GM23338 (cell line): Measurements from ENCODE around the gene ACOXL. TPM values are rescaled to one million over a fixed set of nuclear protein-coding genes. Genes with fewer than 3 reads are reported as not detected.

Experiments used
- ATAC-seq: fragments of 200-7000 bp; cut with Tn5 transposase; 3 replicates; pipeline ENCODE4 v1.9.1; 2020
- DNase-seq: peaks from one replicate; pipeline ENCODE4 v3.0.0-alpha.2; 2015; ENCODE audit warnings: low spot score
- H2AFZ ChIP-seq: fragments of 200-600 bp; sonication (generic); 2 replicates; pipeline ENCODE4 v1.8.0; 2016; ENCODE audit warnings: antibody characterized with exemption, mild to moderate bottlenecking, moderate library complexity
- H3F3A ChIP-seq: fragments of 200-600 bp; sonication (generic); replicated peaks from 2 replicates; pipeline ENCODE4 v1.8.0; 2017; ENCODE audit warnings: antibody characterized with exemption, mixed run types, low read depth
- H3K27ac ChIP-seq: fragments of 200-600 bp; sonication (generic); 2 replicates; pipeline ENCODE4 v1.6.1; 2016; ENCODE audit warnings: low read depth
- H3K27me3 ChIP-seq: fragments of 200-600 bp; sonication (generic); 2 replicates; pipeline ENCODE4 v1.8.0; 2016; ENCODE audit warnings: mild to moderate bottlenecking, mixed run types, moderate library complexity; ENCODE audit not compliant: insufficient read depth
- H3K36me3 ChIP-seq: fragments of 200-600 bp; sonication (generic); 2 replicates; pipeline ENCODE4 v1.8.0; 2016; ENCODE audit warnings: mild to moderate bottlenecking; ENCODE audit not compliant: insufficient read depth
- H3K4me1 ChIP-seq: fragments of 200-600 bp; sonication (generic); 2 replicates; pipeline ENCODE4 v1.8.0; 2016; ENCODE audit warnings: mild to moderate bottlenecking, moderate library complexity; ENCODE audit not compliant: insufficient read depth
- H3K4me2 ChIP-seq: fragments of 200-600 bp; sonication (generic); 2 replicates; pipeline ENCODE4 v1.7.1; 2017; ENCODE audit warnings: mixed run types
- H3K4me3 ChIP-seq: fragments of 200-600 bp; sonication (generic); 2 replicates; pipeline ENCODE4 v1.6.1; 2016; ENCODE audit warnings: mixed run types
- H3K79me2 ChIP-seq: fragments of 200-600 bp; sonication (generic); replicated peaks from 2 replicates; pipeline ENCODE4 v1.8.0; 2017; ENCODE audit warnings: mild to moderate bottlenecking; ENCODE audit not compliant: insufficient read depth
- H3K9me2 ChIP-seq: fragments of 200-600 bp; sonication (generic); 2 replicates; pipeline ENCODE4 v1.8.0; 2017; ENCODE audit not compliant: insufficient read depth
- H4K20me1 ChIP-seq: fragments of 200-600 bp; sonication (generic); replicated peaks from 2 replicates; pipeline ENCODE4 v1.8.0; 2017; ENCODE audit warnings: mild to moderate bottlenecking; ENCODE audit not compliant: insufficient read depth
- H3K27ac Mint-ChIP-seq: 2 replicates; pipeline ENCODE4 v1.8.0; 2020; ENCODE audit warnings: inconsistent platforms, mild to moderate bottlenecking, moderate library complexity, mixed read lengths
- H3K27me3 Mint-ChIP-seq: 3 replicates; pipeline ENCODE4 v1.8.0; 2022; ENCODE audit warnings: low read depth, mild to moderate bottlenecking, moderate library complexity, mixed read lengths, inconsistent platforms; ENCODE audit not compliant: insufficient read depth, poor library complexity
- H3K36me3 Mint-ChIP-seq: 3 replicates; pipeline ENCODE4 v1.8.0; 2021; ENCODE audit warnings: low read depth, mild to moderate bottlenecking, inconsistent platforms, moderate library complexity, mixed read lengths
- H3K4me1 Mint-ChIP-seq: 3 replicates; pipeline ENCODE4 v1.8.0; 2020; ENCODE audit warnings: mild to moderate bottlenecking, inconsistent platforms, mixed read lengths
- H3K4me3 Mint-ChIP-seq: 3 replicates; pipeline ENCODE4 v1.8.0; 2021; ENCODE audit warnings: moderate library complexity, mild to moderate bottlenecking, inconsistent platforms, mixed read lengths
- H3K9me3 Mint-ChIP-seq: 3 replicates; pipeline ENCODE4 v1.8.0; 2020; ENCODE audit warnings: moderate library complexity, mild to moderate bottlenecking, inconsistent platforms, mixed read lengths
- EZH2 ChIP-seq: fragments of 200-600 bp; sonication (generic); IDR thresholded peaks from one replicate; pipeline ENCODE4 v1.8.0; 2017; ENCODE audit warnings: antibody characterized with exemption, mild to moderate bottlenecking, low read depth; ENCODE audit not compliant: unreplicated experiment
- EZH2phosphoT487 ChIP-seq: fragments of 200-600 bp; sonication (generic); IDR thresholded peaks from one replicate; pipeline ENCODE4 v1.8.1; 2018; ENCODE audit warnings: antibody characterized with exemption; ENCODE audit not compliant: unreplicated experiment
- JUNB ChIP-seq: IDR thresholded peaks from one replicate; pipeline ENCODE4 v1.6.1; 2016; ENCODE audit warnings: antibody characterized with exemption; ENCODE audit not compliant: unreplicated experiment
- NANOG ChIP-seq: IDR thresholded peaks from 2 replicates; pipeline ENCODE4 v1.6.1; 2016; ENCODE audit warnings: antibody characterized with exemption, borderline replicate concordance
- POLR2AphosphoS5 ChIP-seq: IDR thresholded peaks from 2 replicates; pipeline ENCODE4 v1.6.1; 2016; ENCODE audit warnings: antibody characterized with exemption, low read depth
- STAT1 ChIP-seq: IDR thresholded peaks from one replicate; pipeline ENCODE4 v1.6.1; 2016; ENCODE audit warnings: antibody characterized with exemption; ENCODE audit not compliant: unreplicated experiment
- ZNF114 ChIP-seq: fragments of 250-450 bp; sonication (Bioruptor Pico); IDR thresholded peaks from 2 replicates; pipeline ENCODE4 v1.5.0; 2020; ENCODE audit warnings: mild to moderate bottlenecking, moderate library complexity
- ZNF331 ChIP-seq: fragments of 250-450 bp; sonication (Bioruptor Pico); IDR thresholded peaks from 2 replicates; pipeline ENCODE4 v1.5.0; 2020; ENCODE audit warnings: low read depth, mild to moderate bottlenecking, moderate library complexity
- polyA plus RNA-seq: library from polyadenylated mRNA; unstranded; fragments of >200 nt; fragmentation: Nextera tagmentation; extraction: Ambion mirVana; gene quantifications from 2 replicates; pipeline ENCODE4 v1.2.1, GENCODE V29; 2016
- total RNA-seq: library from RNA; depleted of rRNA; stranded (reverse); fragments of >200 nt; shearing (Covaris generic); gene quantifications from 2 replicates; pipeline ENCODE4 v1.2.3, GENCODE V29; 2014
- TF ChIP-seq, protein P1 (sequence below): IDR thresholded peaks from one replicate; pipeline ENCODE4 v1.6.1; 2018; ENCODE audit warnings: antibody characterized with exemption; ENCODE audit not compliant: unreplicated experiment
- TF ChIP-seq, protein P2 (sequence below): IDR thresholded peaks from 2 replicates; pipeline ENCODE4 v1.6.1; 2016; ENCODE audit warnings: antibody characterized with exemption
- TF ChIP-seq, protein P3 (sequence below), 2 experiments: fragments of 200-600 bp in 1 of 2; sonication (generic) in 1 of 2; conservative IDR thresholded peaks; 2 replicates each; pipeline versions ENCODE4 v1.5.1 to v1.6.1; 2016 to 2017; ENCODE audit warnings: antibody characterized with exemption in 2 of 2, low read depth in 2 of 2, mild to moderate bottlenecking in 2 of 2, moderate library complexity in 1 of 2

Gene ACOXL
- total and polyA plus RNA-seq, 2 experiments from 2014 or later: 9.0 to 14.7 TPM

DNA sequence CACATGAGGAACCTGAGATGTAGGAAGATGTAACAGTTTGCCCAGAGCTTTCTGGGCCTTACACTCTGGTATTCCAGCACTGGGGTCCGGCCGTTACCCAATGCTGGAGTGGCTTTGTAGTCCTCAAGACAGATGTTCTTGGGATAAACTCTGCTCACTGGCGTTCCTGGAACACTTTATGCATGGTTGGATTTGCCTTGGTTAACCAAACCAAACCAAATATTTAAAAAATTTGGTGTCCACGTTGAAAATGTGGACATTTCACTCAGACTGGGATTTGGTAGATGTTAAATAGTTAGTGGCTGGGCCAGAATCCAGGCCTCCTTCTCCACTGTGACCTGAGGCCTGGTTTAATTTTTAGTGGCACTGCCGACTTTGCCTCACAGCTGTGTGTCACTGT, 81.5 kb downstream of the ACOXL start:
- no peak overlapping the region for H3K27ac ChIP-seq
- H4K20me1 ChIP-seq: no peaks in the 10 kb centered on the region
- TF ChIP-seq, protein P1, sequence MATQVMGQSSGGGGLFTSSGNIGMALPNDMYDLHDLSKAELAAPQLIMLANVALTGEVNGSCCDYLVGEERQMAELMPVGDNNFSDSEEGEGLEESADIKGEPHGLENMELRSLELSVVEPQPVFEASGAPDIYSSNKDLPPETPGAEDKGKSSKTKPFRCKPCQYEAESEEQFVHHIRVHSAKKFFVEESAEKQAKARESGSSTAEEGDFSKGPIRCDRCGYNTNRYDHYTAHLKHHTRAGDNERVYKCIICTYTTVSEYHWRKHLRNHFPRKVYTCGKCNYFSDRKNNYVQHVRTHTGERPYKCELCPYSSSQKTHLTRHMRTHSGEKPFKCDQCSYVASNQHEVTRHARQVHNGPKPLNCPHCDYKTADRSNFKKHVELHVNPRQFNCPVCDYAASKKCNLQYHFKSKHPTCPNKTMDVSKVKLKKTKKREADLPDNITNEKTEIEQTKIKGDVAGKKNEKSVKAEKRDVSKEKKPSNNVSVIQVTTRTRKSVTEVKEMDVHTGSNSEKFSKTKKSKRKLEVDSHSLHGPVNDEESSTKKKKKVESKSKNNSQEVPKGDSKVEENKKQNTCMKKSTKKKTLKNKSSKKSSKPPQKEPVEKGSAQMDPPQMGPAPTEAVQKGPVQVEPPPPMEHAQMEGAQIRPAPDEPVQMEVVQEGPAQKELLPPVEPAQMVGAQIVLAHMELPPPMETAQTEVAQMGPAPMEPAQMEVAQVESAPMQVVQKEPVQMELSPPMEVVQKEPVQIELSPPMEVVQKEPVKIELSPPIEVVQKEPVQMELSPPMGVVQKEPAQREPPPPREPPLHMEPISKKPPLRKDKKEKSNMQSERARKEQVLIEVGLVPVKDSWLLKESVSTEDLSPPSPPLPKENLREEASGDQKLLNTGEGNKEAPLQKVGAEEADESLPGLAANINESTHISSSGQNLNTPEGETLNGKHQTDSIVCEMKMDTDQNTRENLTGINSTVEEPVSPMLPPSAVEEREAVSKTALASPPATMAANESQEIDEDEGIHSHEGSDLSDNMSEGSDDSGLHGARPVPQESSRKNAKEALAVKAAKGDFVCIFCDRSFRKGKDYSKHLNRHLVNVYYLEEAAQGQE: no peak
- no peak for TF ChIP-seq NANOG
- TF ChIP-seq, protein P2, sequence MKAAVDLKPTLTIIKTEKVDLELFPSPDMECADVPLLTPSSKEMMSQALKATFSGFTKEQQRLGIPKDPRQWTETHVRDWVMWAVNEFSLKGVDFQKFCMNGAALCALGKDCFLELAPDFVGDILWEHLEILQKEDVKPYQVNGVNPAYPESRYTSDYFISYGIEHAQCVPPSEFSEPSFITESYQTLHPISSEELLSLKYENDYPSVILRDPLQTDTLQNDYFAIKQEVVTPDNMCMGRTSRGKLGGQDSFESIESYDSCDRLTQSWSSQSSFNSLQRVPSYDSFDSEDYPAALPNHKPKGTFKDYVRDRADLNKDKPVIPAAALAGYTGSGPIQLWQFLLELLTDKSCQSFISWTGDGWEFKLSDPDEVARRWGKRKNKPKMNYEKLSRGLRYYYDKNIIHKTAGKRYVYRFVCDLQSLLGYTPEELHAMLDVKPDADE: no peak
- no peak for TF ChIP-seq EZH2phosphoT487
- no peak for TF ChIP-seq POLR2AphosphoS5
- no peak for TF ChIP-seq JUNB
- TF ChIP-seq, protein P3, sequence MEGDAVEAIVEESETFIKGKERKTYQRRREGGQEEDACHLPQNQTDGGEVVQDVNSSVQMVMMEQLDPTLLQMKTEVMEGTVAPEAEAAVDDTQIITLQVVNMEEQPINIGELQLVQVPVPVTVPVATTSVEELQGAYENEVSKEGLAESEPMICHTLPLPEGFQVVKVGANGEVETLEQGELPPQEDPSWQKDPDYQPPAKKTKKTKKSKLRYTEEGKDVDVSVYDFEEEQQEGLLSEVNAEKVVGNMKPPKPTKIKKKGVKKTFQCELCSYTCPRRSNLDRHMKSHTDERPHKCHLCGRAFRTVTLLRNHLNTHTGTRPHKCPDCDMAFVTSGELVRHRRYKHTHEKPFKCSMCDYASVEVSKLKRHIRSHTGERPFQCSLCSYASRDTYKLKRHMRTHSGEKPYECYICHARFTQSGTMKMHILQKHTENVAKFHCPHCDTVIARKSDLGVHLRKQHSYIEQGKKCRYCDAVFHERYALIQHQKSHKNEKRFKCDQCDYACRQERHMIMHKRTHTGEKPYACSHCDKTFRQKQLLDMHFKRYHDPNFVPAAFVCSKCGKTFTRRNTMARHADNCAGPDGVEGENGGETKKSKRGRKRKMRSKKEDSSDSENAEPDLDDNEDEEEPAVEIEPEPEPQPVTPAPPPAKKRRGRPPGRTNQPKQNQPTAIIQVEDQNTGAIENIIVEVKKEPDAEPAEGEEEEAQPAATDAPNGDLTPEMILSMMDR (conservative IDR thresholded peaks at IDR 0.05; ENCODE audit: low read depth in 2 of 2): no peak
- TF ChIP-seq STAT1: no peak
- TF ChIP-seq ZNF331 (CRISPR knock-in tag): no peak
- no peak for TF ChIP-seq ZNF114
- no peak for TF ChIP-seq EZH2
- H3K79me2 ChIP-seq: no peaks in the 10 kb centered on the region; the same call in 1 of the 2 replicates
- no peaks in the 10 kb centered on the region for H3K27me3 ChIP-seq
- no peak overlapping the region for H3K4me3 Mint-ChIP-seq
- no peak overlapping the region for H3K4me2 ChIP-seq
- H3K4me3 ChIP-seq: no peak overlapping the region
- no peak overlapping the region for H2AFZ ChIP-seq
- ATAC-seq (no peak), DNase-seq (no peak)
- no peaks in the 10 kb centered on the region for H3K36me3 ChIP-seq
- H3K36me3 Mint-ChIP-seq: no peaks in the 10 kb centered on the region; the same call in 1 of the 3 replicates
- H3K4me1 Mint-ChIP-seq: peaks cover 13% of the 10 kb centered on the region; the same call in 2 of the 3 replicates
- peaks cover 6% of the 10 kb centered on the region; the same call in 1 of the 2 replicates for H3K9me2 ChIP-seq
- H3K9me3 Mint-ChIP-seq: no peaks in the 10 kb centered on the region
- H3F3A ChIP-seq: no peaks in the 10 kb centered on the region
- H3K4me1 ChIP-seq: peaks cover 5% of the 10 kb centered on the region; the same call in 1 of the 2 replicates
- no peak overlapping the region for H3K27ac Mint-ChIP-seq
- H3K27me3 Mint-ChIP-seq: peaks cover 10% of the 10 kb centered on the region
